ENCODE data around the gene HGFAC. TPM values are rescaled to one million over a fixed set of nuclear protein-coding genes. Genes with fewer than 3 reads are reported as not detected.

Gene HGFAC
- total RNA-seq, 2 experiments from 2014 or later, result 0.25 to 0.75 TPM

DNA sequence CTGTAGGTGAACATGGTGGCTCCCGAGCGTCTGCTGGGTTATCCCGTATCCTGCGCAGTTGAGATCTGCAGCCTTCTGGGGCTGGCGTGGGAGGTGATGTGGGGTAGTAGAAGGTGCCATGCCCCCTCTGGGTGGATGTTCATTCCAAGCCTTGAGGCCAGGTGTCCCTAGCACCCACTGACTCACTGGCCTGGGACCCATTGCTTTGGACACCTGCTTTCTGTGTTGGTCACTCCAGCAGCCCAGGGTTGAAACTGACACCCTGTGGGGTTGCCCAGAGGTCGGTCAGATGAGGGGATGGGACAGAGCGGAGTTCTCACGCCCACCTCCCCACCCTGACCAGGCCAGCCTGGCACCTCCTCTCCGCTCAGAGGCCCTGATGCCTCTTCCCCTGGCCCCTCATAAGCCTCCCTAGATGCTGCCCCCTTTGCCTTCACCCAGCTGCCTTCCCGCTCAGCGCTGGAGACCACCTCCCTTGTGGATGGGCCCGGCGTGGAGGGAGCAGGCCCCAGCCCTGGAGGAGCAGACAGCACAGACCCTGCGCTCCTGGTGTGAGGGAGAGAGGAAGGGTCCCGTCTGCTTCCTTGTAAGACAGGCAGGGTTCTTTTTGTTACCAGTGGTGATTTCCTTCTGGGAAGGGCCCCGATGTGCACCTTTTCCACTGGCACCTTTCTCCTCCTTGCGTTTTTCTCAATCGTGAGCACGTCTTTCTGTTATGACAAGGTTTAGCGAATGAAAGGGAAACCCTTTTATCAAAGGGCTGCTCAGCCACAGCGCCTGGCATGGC lies 23.3 kb downstream of the HGFAC start:
- no peak overlapping the region for H3K27ac Mint-ChIP-seq

DNA sequence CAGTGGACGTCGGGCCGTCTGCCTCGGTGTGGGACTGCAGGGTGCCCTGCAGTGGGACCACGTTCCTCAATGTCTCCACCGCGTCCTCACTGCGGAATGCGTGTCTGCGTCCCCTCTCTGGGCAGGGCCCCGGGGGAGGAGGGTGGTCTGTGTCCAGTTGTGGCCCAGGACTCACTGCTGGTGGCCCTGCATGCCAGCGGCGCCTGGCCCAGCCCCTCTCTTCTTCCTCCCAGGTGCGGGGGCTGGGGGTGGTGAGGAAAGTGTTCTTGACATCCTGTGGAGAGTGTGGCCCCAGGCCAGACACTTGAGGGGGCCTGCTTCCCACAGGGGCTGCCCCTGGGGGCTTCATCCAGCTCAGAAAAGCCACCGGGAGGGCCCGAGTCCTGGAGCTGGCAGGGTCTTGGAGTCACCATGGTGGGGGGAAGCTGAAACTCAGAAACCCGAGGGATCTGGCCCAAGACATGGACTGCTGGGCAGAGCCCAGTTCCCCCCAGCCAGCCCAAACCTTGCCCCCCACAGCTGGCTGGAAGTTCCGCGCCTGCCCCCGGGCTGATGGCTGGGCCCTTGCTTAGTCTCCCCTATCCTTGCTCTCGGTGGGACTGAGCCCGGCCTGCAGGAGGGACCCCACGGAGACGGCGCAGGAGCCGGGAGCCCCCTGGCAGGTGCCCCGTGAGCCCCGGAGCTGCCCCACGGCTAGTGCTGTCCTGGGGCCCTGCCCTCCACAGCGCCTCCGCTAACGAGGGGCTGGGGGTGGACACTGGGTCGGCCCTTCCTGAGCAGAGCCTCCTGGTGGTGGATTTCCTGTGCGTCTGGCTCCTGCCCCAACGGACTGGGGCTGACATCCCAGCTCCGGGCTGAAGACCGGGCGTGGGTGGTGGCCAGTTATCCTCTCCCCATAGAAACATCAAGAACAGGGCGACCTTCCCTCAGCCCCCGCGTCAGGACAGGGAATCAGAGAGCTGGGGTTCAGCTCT lies 24.2 kb downstream of the HGFAC start:
- ATAC-seq (ENCODE audit: poor library complexity) (no peak), DNase-seq (no peak)
- no peak overlapping the region for H3K27ac ChIP-seq (ENCODE audit: low read depth in 1 of 2, low read length in 2 of 2)
- peaks cover 14 to 29% of the 10 kb centered on the region in 2 experiments for H3K27me3 ChIP-seq (ENCODE audit: control insufficient read depth in 1 of 2, insufficient read depth in 2 of 2, low read length in 2 of 2)
- Mint-ChIP-seq H3K27ac (no peak overlapping the region), H3K27me3 (peaks cover 24% of the 10 kb centered on the region), H3K4me3 (no peak overlapping the region), H3K4me1 (ENCODE audit: low read depth) (no peaks in the 10 kb centered on the region), H3K36me3 (ENCODE audit: low read depth) (no peaks in the 10 kb centered on the region), H3K9me3 (no peaks in the 10 kb centered on the region)
- peaks cover 4% of the 10 kb centered on the region for H3K4me1 ChIP-seq (ENCODE audit: insufficient read depth, low read length)
- no peak for TF ChIP-seq CTCF (IDR thresholded peaks at IDR 0.05)
- H3K9me3 ChIP-seq (ENCODE audit: control insufficient read depth in 1 of 2, insufficient read depth in 1 of 2, low read length in 2 of 2), result peaks cover 0 to 26% of the 10 kb centered on the region in 2 experiments
- H3K4me3 ChIP-seq (ENCODE audit: low read length), result no peak overlapping the region
- POLR2A ChIA-PET, result no interaction called here
- intact Hi-C loops (cut with DNase I, micrococcal nuclease), result no loop called here
- CTCF ChIA-PET, result interaction anchor here (0.6 kb wide), 1 partner anchor 385 kb away, joined by 3 read pairs; no protein-coding TSS in a partner anchor
- no peaks in the 10 kb centered on the region for H3K36me3 ChIP-seq (ENCODE audit: insufficient read depth, low read length)

More for the DNA sequence above, 23.3 kb downstream of the HGFAC start:
- DNase-seq (no peak), ATAC-seq (ENCODE audit: poor library complexity) (no peak)
- POLR2A ChIA-PET, result no interaction called here
- H3K4me1 Mint-ChIP-seq (ENCODE audit: low read depth), result no peaks in the 10 kb centered on the region
- Histone ChIP-seq H3K4me3 (ENCODE audit: low read length) (no peak overlapping the region), H3K36me3 (ENCODE audit: insufficient read depth, low read length) (no peaks in the 10 kb centered on the region), H3K9me3 (ENCODE audit: control insufficient read depth in 1 of 2, insufficient read depth in 1 of 2, low read length in 2 of 2) (peaks cover 0 to 26% of the 10 kb centered on the region in 2 experiments), H3K27ac (ENCODE audit: low read depth in 1 of 2, low read length in 2 of 2) (no peak overlapping the region), H3K4me1 (ENCODE audit: insufficient read depth, low read length) (peaks cover 4% of the 10 kb centered on the region), H3K27me3 (ENCODE audit: control insufficient read depth in 1 of 2, insufficient read depth in 2 of 2, low read length in 2 of 2) (peaks cover 14 to 29% of the 10 kb centered on the region in 2 experiments)
- H3K36me3 Mint-ChIP-seq (ENCODE audit: low read depth), result no peaks in the 10 kb centered on the region
- no peak for TF ChIP-seq CTCF (IDR thresholded peaks at IDR 0.05)
- peaks cover 30% of the 10 kb centered on the region for H3K27me3 Mint-ChIP-seq
- H3K4me3 Mint-ChIP-seq, result no peak overlapping the region
- intact Hi-C loops (cut with DNase I, micrococcal nuclease), result no loop called here
- H3K9me3 Mint-ChIP-seq, result no peaks in the 10 kb centered on the region
- CTCF ChIA-PET, result no interaction called here

GRCh38 chr4:3466691-3467600 lies 25.2 kb downstream of the HGFAC start:
- no peak for TF ChIP-seq CTCF (IDR thresholded peaks at IDR 0.05)
- H3K27ac ChIP-seq (ENCODE audit: low read depth in 1 of 2, low read length in 2 of 2), result no peak overlapping the region
- peaks cover 4% of the 10 kb centered on the region for H3K4me1 ChIP-seq (ENCODE audit: insufficient read depth, low read length)
- Mint-ChIP-seq H3K9me3 (no peaks in the 10 kb centered on the region), H3K36me3 (ENCODE audit: low read depth) (no peaks in the 10 kb centered on the region), H3K27ac (no peak overlapping the region), H3K4me3 (no peak overlapping the region), H3K27me3 (peaks cover 23% of the 10 kb centered on the region), H3K4me1 (ENCODE audit: low read depth) (no peaks in the 10 kb centered on the region)
- ATAC-seq (ENCODE audit: poor library complexity), result no peak
- DNase-seq, result no peak
- peaks cover 0 to 21% of the 10 kb centered on the region in 2 experiments for H3K9me3 ChIP-seq (ENCODE audit: control insufficient read depth in 1 of 2, insufficient read depth in 1 of 2, low read length in 2 of 2)
- CTCF ChIA-PET, result interaction anchor here (0.6 kb wide), 1 partner anchor 386 kb away, joined by 3 read pairs; no protein-coding TSS in a partner anchor
- H3K36me3 ChIP-seq (ENCODE audit: insufficient read depth, low read length), result no peaks in the 10 kb centered on the region
- H3K27me3 ChIP-seq (ENCODE audit: control insufficient read depth in 1 of 2, insufficient read depth in 2 of 2, low read length in 2 of 2), result peaks cover 14 to 27% of the 10 kb centered on the region in 2 experiments
- H3K4me3 ChIP-seq (ENCODE audit: low read length), result no peak overlapping the region
- POLR2A ChIA-PET, result no interaction called here
- intact Hi-C loops (cut with DNase I, micrococcal nuclease), result no loop called here

Data from CD4-positive, alpha-beta T cell (primary cell).